GM19043 (cell line): ENCODE data around the gene RS1.

Experiments
- ATAC-seq: cut with Tn5 transposase; IDR thresholded peaks from one replicate; pipeline ENCODE4 v1.9.1; 2021; ENCODE audit warnings: low read depth; ENCODE audit not compliant: unreplicated experiment

RS1 gene

DNA sequence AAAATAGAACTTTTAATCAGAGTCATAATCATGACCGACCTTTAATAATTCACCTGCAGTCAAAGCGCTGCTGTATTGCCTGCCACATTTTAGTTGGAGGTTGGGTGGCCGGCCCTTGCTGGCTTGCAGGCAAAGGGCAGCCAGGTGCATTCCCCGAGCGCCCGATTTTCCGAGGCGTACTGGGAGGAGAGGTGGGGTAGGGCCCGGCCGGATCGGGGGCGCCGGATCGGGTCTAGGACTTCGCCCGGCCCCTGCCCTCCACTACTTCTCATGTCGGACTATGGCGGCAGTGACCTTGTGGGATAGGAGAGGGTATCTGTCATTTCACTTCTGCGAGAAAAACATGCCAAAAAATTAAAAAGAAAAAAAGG lies 2.5 kb upstream of the RS1 start:
- ATAC-seq: peak; percentile 33

DNA sequence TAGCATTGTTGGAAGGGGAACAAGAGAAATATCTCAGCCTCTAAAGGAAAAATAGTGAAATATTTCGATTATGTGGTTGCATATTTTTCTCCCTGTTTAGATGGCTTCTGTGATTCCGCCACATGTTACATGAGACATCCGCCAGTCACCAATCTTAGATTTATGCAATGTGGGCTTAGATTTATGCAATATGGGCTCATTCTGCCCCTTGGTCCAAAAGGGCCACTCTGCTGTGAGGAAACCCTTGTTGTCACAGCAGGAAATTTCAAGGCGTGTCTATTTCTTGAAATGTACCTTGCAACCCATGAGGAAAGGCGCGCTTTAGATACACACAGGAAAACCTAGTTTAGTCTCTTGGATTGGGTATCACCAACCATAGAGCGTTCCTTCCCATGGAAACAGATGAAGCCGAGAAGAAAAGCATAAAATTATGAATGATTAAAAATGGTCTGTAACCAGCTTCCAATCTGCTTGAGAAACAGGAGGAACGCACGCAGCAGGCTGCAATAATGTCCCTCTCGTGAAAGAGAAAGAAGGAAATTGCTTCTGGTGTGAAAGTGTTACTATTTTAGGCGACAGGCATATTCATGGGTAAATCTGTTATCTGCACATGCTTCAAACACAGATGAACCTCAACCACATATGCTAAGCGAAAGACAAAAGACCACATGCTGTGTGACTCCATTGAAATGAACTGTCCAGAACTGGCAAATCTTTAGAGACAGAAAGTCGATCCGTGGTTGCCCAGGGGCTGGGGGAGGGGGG lies 3.7 kb downstream of the RS1 start:
- ATAC-seq: no peak

DNA sequence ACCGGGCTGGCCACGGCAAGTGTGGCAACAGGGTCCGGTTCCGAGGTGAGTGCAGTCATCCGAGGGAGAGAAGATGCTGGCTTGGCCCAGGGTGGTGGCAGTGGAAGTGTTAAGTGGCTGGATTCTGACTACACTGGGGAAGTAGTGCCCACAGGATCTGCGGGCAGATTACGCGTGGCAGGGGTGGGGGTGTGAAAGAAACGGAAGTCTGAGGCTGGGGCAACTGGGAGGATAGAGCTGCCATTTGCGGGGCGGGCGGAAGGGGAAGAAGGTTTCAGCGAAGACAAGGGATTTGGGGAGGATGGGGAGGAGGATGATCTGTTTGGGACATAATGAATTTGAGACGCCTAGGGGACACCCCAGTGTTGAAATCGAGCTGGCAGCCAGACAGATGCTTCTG lies 5.3 kb downstream of the RS1 start:
- no peak for ATAC-seq

DNA sequence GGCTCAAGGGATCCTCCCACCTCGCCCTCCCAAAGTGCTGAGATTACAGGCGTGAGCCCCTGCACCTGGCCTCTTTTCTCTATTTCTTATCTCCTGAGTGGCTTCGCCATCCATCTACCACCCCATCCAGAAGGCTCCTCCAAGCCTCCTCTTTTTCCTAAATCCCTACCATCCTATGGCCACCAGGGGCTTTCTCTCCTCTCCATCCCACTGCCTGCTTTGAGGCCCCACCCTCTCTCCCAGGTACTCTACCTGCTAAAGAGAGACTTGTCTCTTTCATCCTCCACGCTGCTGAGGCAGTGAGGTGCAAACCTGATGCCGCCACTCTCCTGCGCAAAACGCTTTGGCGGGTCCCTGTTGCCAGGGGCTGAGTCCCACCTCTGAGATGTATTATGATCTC lies 7.0 kb downstream of the RS1 start:
- no peak for ATAC-seq

GRCh38 chrX:18661273-18661672 lies 10.6 kb downstream of the RS1 start:
- no peak for ATAC-seq

- no peak for ATAC-seq
These were observed 16.8 kb downstream of the RS1 start for GRCh38 chrX:18654875-18655836.

GRCh38 chrX:18652636-18653035 lies 19.3 kb downstream of the RS1 start:
- ATAC-seq: no peak

GRCh38 chrX:18650662-18651061 lies 21.2 kb downstream of the RS1 start:
- no peak for ATAC-seq

DNA sequence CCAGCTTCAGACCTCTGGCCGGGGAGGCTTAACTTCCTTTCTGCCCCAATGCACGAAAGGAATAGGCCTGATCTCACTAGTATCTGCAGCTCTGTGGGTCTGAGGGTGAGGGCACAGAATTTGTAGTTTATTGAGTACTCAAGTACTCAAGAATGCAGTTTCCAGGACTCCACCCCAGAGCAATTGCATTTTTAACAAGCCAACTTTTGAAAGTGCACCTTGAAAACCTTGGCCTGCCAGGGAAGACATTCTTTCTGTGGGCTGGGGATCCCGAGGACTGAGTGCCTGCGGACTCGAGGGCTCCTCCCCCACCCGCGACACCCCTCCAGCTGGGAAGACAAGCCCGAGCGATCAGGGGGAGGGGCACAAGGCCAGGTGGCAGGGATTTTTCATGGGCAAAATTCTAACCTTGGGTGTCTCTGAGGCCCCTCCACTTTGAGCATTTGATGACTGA lies 22.4 kb downstream of the RS1 start:
- no peak for ATAC-seq

DNA sequence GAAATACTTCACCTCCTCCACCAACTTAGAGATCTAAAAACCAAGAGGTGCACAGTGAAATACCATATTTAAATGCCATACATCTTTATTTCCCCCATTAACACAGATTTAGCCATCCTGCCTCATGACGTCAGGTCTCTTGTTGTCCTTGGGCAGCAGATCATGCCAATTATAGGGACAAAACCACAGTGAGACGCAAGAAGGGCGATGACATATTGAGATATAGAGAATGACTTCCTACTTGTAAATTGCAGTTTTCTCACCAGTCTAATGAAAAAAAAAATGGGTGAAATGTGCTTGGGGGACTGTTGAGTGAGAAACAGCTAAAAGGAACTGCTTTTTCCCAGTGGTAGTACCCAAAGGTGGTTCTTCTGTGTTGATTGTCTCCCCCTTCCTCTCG lies 24.3 kb downstream of the RS1 start:
- no peak for ATAC-seq

- no peak for ATAC-seq
These were observed 28.1 kb downstream of the RS1 start for GRCh38 chrX:18643853-18644252.

GRCh38 chrX:18643243-18643642 lies 28.7 kb downstream of the RS1 start:
- no peak for ATAC-seq

- ATAC-seq: no peak
These were observed 31.2 kb downstream of the RS1 start for GRCh38 chrX:18640686-18641085.

DNA sequence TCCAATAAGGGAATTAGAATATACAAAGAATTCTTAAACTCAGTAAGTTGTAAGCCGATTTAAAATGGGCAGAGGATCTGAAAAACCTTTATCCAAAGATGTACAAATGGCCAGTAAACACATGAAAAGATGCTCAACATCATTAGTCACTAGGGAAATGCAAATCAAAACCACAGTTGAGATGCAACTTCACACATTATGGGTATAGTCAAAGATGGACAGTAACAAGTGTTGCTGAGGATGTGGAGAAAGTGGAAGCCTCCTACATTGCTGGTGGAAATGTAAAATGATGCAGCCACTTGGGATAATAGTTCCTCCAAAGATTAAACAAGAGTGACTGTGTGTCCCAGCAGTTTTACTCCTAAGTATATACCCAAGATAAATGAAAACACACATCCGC lies 32.6 kb downstream of the RS1 start:
- no peak for ATAC-seq

DNA sequence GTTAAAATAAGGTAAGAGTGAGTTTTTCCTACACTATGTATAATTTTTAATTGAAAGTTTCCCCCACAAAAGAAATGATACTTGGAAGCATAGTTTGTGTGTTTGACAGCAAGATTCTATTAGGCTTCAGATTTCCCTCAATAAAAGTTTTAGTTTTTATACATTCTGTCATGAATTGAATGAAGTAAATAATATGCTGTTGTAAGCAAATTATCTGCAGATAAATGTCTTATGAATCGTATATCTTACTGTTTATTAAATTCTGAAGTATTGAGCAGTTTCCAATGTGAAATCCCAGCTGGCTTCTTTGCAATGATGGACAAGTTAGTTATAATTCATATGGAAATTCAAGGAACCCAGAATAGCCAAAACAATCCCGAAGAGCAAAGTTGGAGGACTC lies 33.5 kb downstream of the RS1 start:
- ATAC-seq: no peak

DNA sequence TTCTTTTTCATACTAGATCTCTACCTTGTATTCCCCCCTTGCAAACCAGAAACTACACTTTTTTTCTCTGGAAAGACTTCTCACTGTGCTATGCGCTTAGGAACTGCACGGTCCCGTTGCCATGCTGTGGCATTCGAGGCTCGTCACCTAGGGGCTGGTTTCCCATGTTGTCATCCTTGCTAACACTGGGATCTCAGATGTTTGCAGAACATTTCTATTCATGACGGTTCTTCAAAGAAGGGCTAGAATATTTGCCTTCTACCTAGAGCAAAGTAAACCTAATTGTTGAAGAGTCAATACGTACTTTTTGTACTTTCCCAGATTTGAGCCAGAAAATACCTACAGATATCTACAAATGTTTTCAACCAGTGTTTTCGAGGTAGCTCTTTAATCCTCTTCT lies 41.0 kb downstream of the RS1 start:
- no peak for ATAC-seq

DNA sequence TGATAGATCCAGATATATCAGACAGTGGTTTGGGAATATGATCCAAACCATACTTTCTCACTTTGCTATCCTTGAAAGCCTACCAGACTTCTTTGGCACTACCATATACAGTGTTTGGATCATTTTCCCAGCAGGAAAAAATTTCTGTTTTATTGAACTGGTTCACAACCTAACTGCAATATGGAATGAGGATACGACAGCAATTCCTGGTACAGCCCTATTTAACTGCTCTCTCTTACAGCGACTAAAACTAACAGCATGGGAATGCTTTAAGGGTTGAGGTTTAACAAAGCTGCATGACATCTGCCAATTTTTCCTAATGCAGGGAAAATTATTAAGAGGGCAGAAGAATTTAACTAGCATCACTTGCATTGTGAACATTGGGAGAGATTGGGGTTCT lies 47.3 kb downstream of the RS1 start:
- ATAC-seq: no peak

DNA sequence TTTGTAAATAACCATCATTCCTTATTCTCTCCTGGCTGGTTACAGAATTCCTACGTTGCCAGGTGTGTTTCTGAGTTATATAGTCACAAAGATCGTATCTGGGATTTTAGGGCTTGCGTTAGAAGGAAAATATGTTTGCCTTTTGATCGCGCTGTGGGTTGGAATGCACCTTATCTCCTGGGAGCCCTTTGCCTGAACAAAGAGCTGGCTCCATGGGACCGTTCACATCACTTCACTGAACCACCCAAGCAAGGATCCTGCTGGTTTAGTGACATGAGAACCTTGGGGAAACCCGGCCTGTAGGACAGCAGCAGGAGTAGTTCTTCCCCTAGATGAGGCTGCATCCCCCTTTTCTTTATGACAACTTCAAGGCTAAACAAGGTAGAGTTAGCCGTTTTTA lies 51.6 kb downstream of the RS1 start:
- no peak for ATAC-seq

- no peak for ATAC-seq
These were observed 52.6 kb downstream of the RS1 start for GRCh38 chrX:18619288-18619687.

GRCh38 chrX:18617407-18617750 lies 54.5 kb downstream of the RS1 start:
- no peak for ATAC-seq

GRCh38 chrX:18616688-18617406 lies 55.1 kb downstream of the RS1 start:
- ATAC-seq: no peak
